A673 (cell line): ENCODE data around the gene MIAT. TPM values are rescaled to one million over a fixed set of nuclear protein-coding genes. Genes with fewer than 3 reads are reported as not detected.

Experiments
- BruUV-seq: library from RNA; stranded (reverse); fragments of 400-500 nt; replicated peaks from 2 replicates; lab custom pipeline; 2021; lab: Mats Ljungman, UMichigan
- CTCF ChIA-PET: fragments of 300-600 bp; sonication (Branson Sonifier 250); formaldehyde crosslinking; loops from one replicate; lab custom pipeline; 2022; ENCODE audit warnings: antibody characterized with exemption; lab: Charles Lee
- POLR2A ChIA-PET: fragments of 300-600 bp; sonication (Branson Sonifier 250); formaldehyde crosslinking; loops from one replicate; lab custom pipeline; 2022; ENCODE audit warnings: antibody characterized with exemption; ENCODE audit not compliant: low non-redundant PET; lab: Charles Lee
- DNase-seq: peaks from one replicate; pipeline ENCODE4 v3.0.0-alpha.2; 2015; ENCODE audit warnings: low spot score
- H3K27ac ChIP-seq: fragments of 200-600 bp; sonication (generic); 2 replicates; pipeline ENCODE4 v1.5.1; 2016; ENCODE audit warnings: mixed run types, low read depth, mild to moderate bottlenecking, mixed read lengths, antibody characterized with exemption, low read length; ENCODE audit not compliant: poor library complexity, severe bottlenecking
- H3K27me3 ChIP-seq: fragments of 200-600 bp; sonication (generic); replicated peaks from 2 replicates; pipeline ENCODE4 v1.6.1; 2017; ENCODE audit warnings: mixed run types, low read depth, mild to moderate bottlenecking, mixed read lengths, antibody characterized with exemption, low read length; ENCODE audit not compliant: insufficient read depth, poor library complexity
- H3K36me3 ChIP-seq: fragments of 200-600 bp; sonication (generic); 2 replicates; pipeline ENCODE4 v1.6.1; 2016; ENCODE audit warnings: mixed run types, mild to moderate bottlenecking, mixed read lengths, antibody characterized with exemption, low read length; ENCODE audit not compliant: insufficient read depth, poor library complexity, severe bottlenecking
- H3K4me1 ChIP-seq: fragments of 200-600 bp; sonication (generic); 2 replicates; pipeline ENCODE4 v1.6.1; 2017; ENCODE audit warnings: mixed run types, mild to moderate bottlenecking, mixed read lengths, antibody characterized with exemption, low read length; ENCODE audit not compliant: insufficient read depth, poor library complexity, severe bottlenecking
- H3K4me3 ChIP-seq: fragments of 200-600 bp; sonication (generic); 2 replicates; pipeline ENCODE4 v1.5.1; 2016; ENCODE audit warnings: low read depth, mixed run types, mild to moderate bottlenecking, mixed read lengths, low read length; ENCODE audit not compliant: poor library complexity, severe bottlenecking
- H3K9me3 ChIP-seq: fragments of 200-600 bp; sonication (generic); 2 replicates; pipeline ENCODE4 v1.6.1; 2016; ENCODE audit warnings: mixed run types, low read depth, mild to moderate bottlenecking, mixed read lengths, antibody characterized with exemption, low read length; ENCODE audit not compliant: poor library complexity, severe bottlenecking
- CTCF ChIP-seq: fragments of 300-800, 200-600 bp; sonication (generic); conservative IDR thresholded peaks from 2 replicates; pipeline ENCODE4 v1.5.1; 2017; ENCODE audit warnings: low read depth, mild to moderate bottlenecking, antibody characterized with exemption, low read length, moderate library complexity, mixed read lengths
- EZH2 ChIP-seq: fragments of 200-600 bp; sonication (generic); IDR thresholded peaks from 2 replicates; pipeline ENCODE4 v1.6.1; 2017; ENCODE audit warnings: borderline replicate concordance, low read depth, mild to moderate bottlenecking, mixed read lengths, antibody characterized with exemption, low read length; ENCODE audit not compliant: poor library complexity, severe bottlenecking
- intact Hi-C: fragments of 100-400 bp; cut with micrococcal nuclease; formaldehyde crosslinking; loops from one replicate; pipeline ENCODE4 v1.10.0; 2022; ENCODE audit not compliant: unreplicated experiment
- total RNA-seq: library from RNA; stranded (reverse); gene quantifications from 2 replicates; pipeline ENCODE4 v1.2.3, GENCODE V29; 2021

Gene MIAT
- total RNA-seq, 1 experiment from 2014 or later: 6.2 TPM

GRCh38 chr22:26681395-26681821, 24.0 kb downstream of the MIAT start:
- peak; percentile 21 for DNase-seq
- intact Hi-C loops: no loop called here
- ChIA-PET CTCF (no interaction called here), POLR2A (no interaction called here)
- Histone ChIP-seq H3K4me1 (no peaks in the 10 kb centered on the region), H3K4me3 (no peak overlapping the region), H3K36me3 (no peaks in the 10 kb centered on the region), H3K9me3 (no peaks in the 10 kb centered on the region), H3K27ac (no peak overlapping the region), H3K27me3 (no peaks in the 10 kb centered on the region)
- TF ChIP-seq CTCF (no peak), EZH2 (no peak)
- no TSS peak for BruUV-seq

- Histone ChIP-seq H3K36me3 (no peaks in the 10 kb centered on the region), H3K4me1 (no peaks in the 10 kb centered on the region), H3K4me3 (no peak overlapping the region), H3K27ac (no peak overlapping the region), H3K27me3 (no peaks in the 10 kb centered on the region), H3K9me3 (no peaks in the 10 kb centered on the region)
- DNase-seq: no peak
- BruUV-seq: no TSS peak
- TF ChIP-seq EZH2: no peak
- no peak for TF ChIP-seq CTCF
- intact Hi-C loops: no loop called here
- POLR2A ChIA-PET: no interaction called here
- CTCF ChIA-PET: no interaction called here
These were observed 26.8 kb downstream of the MIAT start for GRCh38 chr22:26684168-26684567.

DNA sequence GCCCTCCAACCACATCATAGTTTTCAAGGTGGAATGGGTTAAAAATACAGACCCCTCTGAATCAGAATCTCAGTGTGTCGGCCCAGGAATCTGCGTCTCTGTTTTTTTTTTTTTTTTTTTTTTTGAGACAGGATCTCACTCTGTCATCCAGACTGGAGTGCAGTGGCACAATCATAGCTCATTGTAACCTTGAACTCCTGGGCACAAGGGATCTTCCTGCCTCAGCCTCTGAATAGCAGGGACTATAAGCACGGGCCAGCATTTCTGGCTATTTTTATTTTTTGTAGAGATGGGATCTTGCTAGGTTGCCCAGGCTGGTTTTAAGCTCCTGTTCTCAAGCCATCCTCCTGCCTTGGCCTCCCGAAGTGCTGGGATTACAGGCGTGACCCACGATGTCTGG, 28.2 kb downstream of the MIAT start:
- ChIA-PET POLR2A (no interaction called here), CTCF (interaction anchor here (0.6 kb wide), 1 partner anchor 1330 kb away, joined by 4 read pairs; no protein-coding TSS in a partner anchor)

More for the DNA sequence above, 28.2 kb downstream of the MIAT start:
- H3K27ac ChIP-seq: no peak overlapping the region
- no peak for TF ChIP-seq EZH2
- no peak for TF ChIP-seq CTCF
- BruUV-seq: no TSS peak
- no peaks in the 10 kb centered on the region for H3K9me3 ChIP-seq
- H3K27me3 ChIP-seq: no peaks in the 10 kb centered on the region
- H3K36me3 ChIP-seq: no peaks in the 10 kb centered on the region
- intact Hi-C loops: no loop called here
- H3K4me1 ChIP-seq: no peaks in the 10 kb centered on the region
- no peak for DNase-seq
- no peak overlapping the region for H3K4me3 ChIP-seq
